CD8-positive, alpha-beta memory T cell (primary cell): ENCODE data around the gene CFL1. TPM values are rescaled to one million over a fixed set of nuclear protein-coding genes. Genes with fewer than 3 reads are reported as not detected.
A peak's percentile ranks its signal among the peaks of the same experiment; 100 is the strongest.

ENCODE experiments used
- CTCF ChIA-PET: fragments of 350-600 bp; sonication (Branson Sonifier 250); formaldehyde crosslinking; loops from one replicate; lab custom pipeline; 2021; ENCODE audit warnings: antibody characterized with exemption; lab: Charles Lee
- POLR2A ChIA-PET: fragments of 350-600 bp; sonication (Branson Sonifier 250); formaldehyde crosslinking; loops from one replicate; lab custom pipeline; 2021; ENCODE audit warnings: antibody characterized with exemption; lab: Charles Lee
- DNase-seq, 5 donors: peaks; one replicate each; pipeline versions ENCODE4 v3.0.0 to v3.0.0-alpha.2; 2020 to 2022; ENCODE audit warnings: mixed read lengths in 1 of 5
- H3K27ac ChIP-seq: one replicate; pipeline ENCODE4 v1.7.0; 2013; ENCODE audit warnings: low read depth, mild to moderate bottlenecking, low read length, moderate library complexity
- H3K27me3 ChIP-seq: 2 replicates; pipeline ENCODE4 v1.7.0; 2013; ENCODE audit warnings: low read length, mild to moderate bottlenecking; ENCODE audit not compliant: insufficient read depth, poor library complexity, severe bottlenecking
- H3K36me3 ChIP-seq: 2 replicates; pipeline ENCODE4 v1.7.0; 2013; ENCODE audit warnings: mild to moderate bottlenecking, low read length, moderate library complexity; ENCODE audit not compliant: insufficient read depth
- H3K4me1 ChIP-seq: 2 replicates; pipeline ENCODE4 v1.7.0; 2013; ENCODE audit warnings: mild to moderate bottlenecking, low read length, moderate library complexity; ENCODE audit not compliant: insufficient read depth
- H3K4me3 ChIP-seq: 2 replicates; pipeline ENCODE4 v1.7.0; 2013; ENCODE audit warnings: mild to moderate bottlenecking, low read length
- H3K9me3 ChIP-seq: 2 replicates; pipeline ENCODE4 v1.7.0; 2013; ENCODE audit warnings: mild to moderate bottlenecking, low read length
- H3K27ac Mint-ChIP-seq, 8 donors: one replicate each; pipeline ENCODE4 v1.8.0; 2020 to 2021; ENCODE audit warnings: mixed read lengths in 8 of 8, mild to moderate bottlenecking in 6 of 8, inconsistent platforms in 3 of 8, moderate library complexity in 3 of 8
- H3K27me3 Mint-ChIP-seq, 2 donors: one replicate each; pipeline ENCODE4 v1.8.0; 2020 to 2021; ENCODE audit warnings: mixed read lengths in 2 of 2, mild to moderate bottlenecking in 1 of 2, moderate library complexity in 1 of 2
- H3K36me3 Mint-ChIP-seq, 3 donors: one replicate each; pipeline ENCODE4 v1.8.0; 2020 to 2021; ENCODE audit warnings: mixed read lengths in 3 of 3, inconsistent platforms in 1 of 3, mild to moderate bottlenecking in 1 of 3
- H3K4me1 Mint-ChIP-seq, 3 donors: one replicate each; pipeline ENCODE4 v1.8.0; 2020 to 2021; ENCODE audit warnings: mixed read lengths in 3 of 3, inconsistent platforms in 1 of 3, mild to moderate bottlenecking in 1 of 3
- H3K4me3 Mint-ChIP-seq, 7 donors: one replicate each; pipeline ENCODE4 v1.8.0; 2020 to 2021; ENCODE audit warnings: mixed read lengths in 7 of 7, mild to moderate bottlenecking in 6 of 7, moderate library complexity in 4 of 7, inconsistent platforms in 2 of 7
- H3K9me3 Mint-ChIP-seq, 5 donors: one replicate each; pipeline ENCODE4 v1.8.0; 2020 to 2022; ENCODE audit warnings: mixed read lengths in 5 of 5, mild to moderate bottlenecking in 3 of 5, moderate library complexity in 2 of 5, inconsistent platforms in 1 of 5
- polyA plus RNA-seq: library from polyadenylated mRNA; unstranded; fragments of 300-500 nt; fragmentation: Illumina TruSeq; gene quantifications from one replicate; pipeline ENCODE4 v1.2.3, GENCODE V29; 2021
- total RNA-seq, 2 experiments: library from RNA; stranded (reverse); gene quantifications; one replicate each; pipeline ENCODE4 v1.2.3, GENCODE V29; 2021

The CFL1 gene
- total and polyA plus RNA-seq, 3 experiments from 2014 or later, result 1,172 to 3,347 (median 1,226) TPM

DNA sequence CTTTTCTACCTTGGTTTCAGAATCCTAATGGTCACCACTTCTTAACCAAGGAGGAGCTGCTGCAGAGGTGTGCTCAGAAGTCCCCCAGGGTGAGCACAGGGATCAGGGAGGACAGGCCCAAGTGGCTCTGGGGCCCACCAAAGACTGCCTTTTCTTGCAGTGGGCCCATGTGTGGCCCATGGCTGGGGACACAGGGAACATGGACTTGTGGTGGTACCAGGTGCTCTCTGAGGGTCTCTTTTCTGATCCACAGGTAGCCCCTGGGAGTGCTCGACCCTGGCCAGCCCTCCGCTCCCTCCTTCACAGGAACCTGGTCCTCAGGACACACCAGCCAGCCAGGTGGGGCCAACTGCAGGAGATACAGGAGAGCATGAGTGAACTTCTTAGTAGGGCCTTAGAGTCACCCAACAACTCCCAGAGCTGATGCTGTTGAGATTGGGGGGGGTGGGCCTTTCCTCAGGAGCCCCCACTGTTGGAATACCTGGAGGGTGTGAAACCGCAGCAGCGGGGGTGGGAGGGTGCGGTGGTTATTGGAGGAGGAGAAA, 4.3 kb upstream of the CFL1 start:
- Mint-ChIP-seq H3K27ac (peak overlapping the region in 4 of 8 donors; percentile 43 to 81 (median 62)), H3K4me3 (peak overlapping the region in 6 of 7 donors; percentile 31 to 95 (median 60)), H3K9me3 (no peaks in the 10 kb centered on the region), H3K27me3 (no peaks in the 10 kb centered on the region), H3K36me3 (peaks cover 7 to 67% (median 7%) of the 10 kb centered on the region in 3 donors), H3K4me1 (peaks cover 23 to 36% (median 32%) of the 10 kb centered on the region in 3 donors)
- Histone ChIP-seq H3K9me3 (no peaks in the 10 kb centered on the region), H3K27me3 (no peaks in the 10 kb centered on the region), H3K36me3 (peaks cover 37% of the 10 kb centered on the region), H3K27ac (peak overlapping the region; percentile 93), H3K4me3 (no peak overlapping the region), H3K4me1 (peaks cover 27% of the 10 kb centered on the region)
- ChIA-PET POLR2A (no interaction called here), CTCF (interaction anchor here (2.5 to 24.5 kb wide), 3 partner anchors 10 to 26 kb away, joined by 18 to 560 read pairs (median 87); partner anchors contain the start of genes CCDC85B, CTSW, EFEMP2 and FIBP)
- DNase-seq, result peak in 1 of 5 donors; percentile 45

GRCh38 chr11:65861533-65862183, 3.7 kb upstream of the CFL1 start:
- Mint-ChIP-seq H3K4me3 (peak overlapping the region; percentile 86 to 96 (median 93)), H3K9me3 (no peaks in the 10 kb centered on the region), H3K36me3 (peaks cover 7 to 64% (median 9%) of the 10 kb centered on the region in 3 donors), H3K4me1 (peaks cover 25 to 39% (median 35%) of the 10 kb centered on the region in 3 donors), H3K27ac (peak overlapping the region in 6 of 8 donors; percentile 57 to 98 (median 86)), H3K27me3 (no peaks in the 10 kb centered on the region)
- H3K4me3 ChIP-seq, result peak overlapping the region; percentile 94
- POLR2A ChIA-PET, result interaction anchor here (0.6 to 5.4 kb wide), 7 partner anchors 8 to 816 kb away, joined by 3 to 140 read pairs (median 8); partner anchors contain the start of genes CCDC85B, FIBP and RBM4B
- peak in 1 of 5 donors; percentile 41 for DNase-seq
- no peaks in the 10 kb centered on the region for H3K27me3 ChIP-seq
- peaks cover 37% of the 10 kb centered on the region for H3K36me3 ChIP-seq
- H3K9me3 ChIP-seq, result no peaks in the 10 kb centered on the region
- H3K27ac ChIP-seq, result peak overlapping the region; percentile 93
- H3K4me1 ChIP-seq, result peaks cover 28% of the 10 kb centered on the region
- CTCF ChIA-PET, result interaction anchor here (0.8 to 24.5 kb wide), 8 partner anchors 10 to 155 kb away, joined by 3 to 560 read pairs (median 10); partner anchors contain the start of genes BANF1, CCDC85B, CTSW and EFEMP2

- Mint-ChIP-seq H3K4me1 (peaks cover 31 to 44% (median 40%) of the 10 kb centered on the region in 3 donors), H3K36me3 (peaks cover 7 to 66% (median 12%) of the 10 kb centered on the region in 3 donors), H3K27ac (peak overlapping the region; percentile 57 to 98 (median 86)), H3K9me3 (no peaks in the 10 kb centered on the region), H3K4me3 (peak overlapping the region; percentile 86 to 96 (median 93)), H3K27me3 (no peaks in the 10 kb centered on the region)
- Histone ChIP-seq H3K27ac (peak overlapping the region; percentile 93), H3K4me1 (peaks cover 33% of the 10 kb centered on the region), H3K36me3 (peaks cover 41% of the 10 kb centered on the region), H3K4me3 (peak overlapping the region; percentile 94), H3K27me3 (no peaks in the 10 kb centered on the region), H3K9me3 (no peaks in the 10 kb centered on the region)
- ChIA-PET CTCF (interaction anchor here (0.8 to 24.5 kb wide), 9 partner anchors 10 to 155 kb away, joined by 3 to 560 read pairs (median 8); partner anchors contain the start of genes BANF1, CCDC85B, CTSW and EFEMP2), POLR2A (interaction anchor here (0.6 to 5.4 kb wide), 9 partner anchors 9 to 817 kb away, joined by 3 to 140 read pairs (median 4); partner anchors contain the start of genes CCDC85B, FIBP and RBM4B)
- DNase-seq, result no peak
Observed at GRCh38 chr11:65861165-65861505, 3.2 kb upstream of the CFL1 start.

- H3K27ac ChIP-seq, result peak within 1 kb of the TSS; percentile 93
- peaks cover 47% of the 10 kb centered on the region for H3K36me3 ChIP-seq
- POLR2A ChIA-PET, result interaction anchor here (0.6 to 5.4 kb wide), 23 partner anchors 9 to 1081 kb away, joined by 3 to 140 read pairs (median 4); partner anchors contain the start of genes BANF1, CCDC85B, EIF1AD and FIBP
- peak within 1 kb of the TSS; percentile 90 to 96 (median 93) for H3K4me3 Mint-ChIP-seq
- H3K4me1 ChIP-seq, result peaks cover 39% of the 10 kb centered on the region
- peaks cover 7 to 66% (median 12%) of the 10 kb centered on the region in 3 donors for H3K36me3 Mint-ChIP-seq
- CTCF ChIA-PET, result interaction anchor here (0.6 to 24.5 kb wide), 34 partner anchors 10 to 725 kb away, joined by 3 to 560 read pairs (median 4); partner anchors contain the start of genes AP5B1, BANF1, CCDC85B and CTSW
- DNase-seq, result peak; percentile 91 to 96 (median 94)
- H3K27me3 ChIP-seq, result no peaks in the 10 kb centered on the region
- no peaks in the 10 kb centered on the region for H3K9me3 Mint-ChIP-seq
- H3K27me3 Mint-ChIP-seq, result no peaks in the 10 kb centered on the region
- H3K9me3 ChIP-seq, result no peaks in the 10 kb centered on the region
- H3K4me1 Mint-ChIP-seq, result peaks cover 37 to 50% (median 46%) of the 10 kb centered on the region in 3 donors
- H3K27ac Mint-ChIP-seq, result peak within 1 kb of the TSS; percentile 92 to 98 (median 98)
- peak within 1 kb of the TSS; percentile 94 for H3K4me3 ChIP-seq
Observed at GRCh38 chr11:65860278-65861164, 2.5 kb upstream of the CFL1 start, which contains the start of gene MUS81. Gene MUS81 (plus strand): TSS chr11:65860433. CDS start chr11:65860754, 321 bp downstream.

- Histone ChIP-seq H3K27ac (peak overlapping the region; percentile 93), H3K27me3 (no peaks in the 10 kb centered on the region), H3K9me3 (no peaks in the 10 kb centered on the region), H3K36me3 (peaks cover 47% of the 10 kb centered on the region), H3K4me1 (peaks cover 46% of the 10 kb centered on the region), H3K4me3 (peak overlapping the region; percentile 94)
- Mint-ChIP-seq H3K4me3 (peak overlapping the region; percentile 90 to 96 (median 93)), H3K27me3 (no peaks in the 10 kb centered on the region), H3K9me3 (no peaks in the 10 kb centered on the region), H3K4me1 (peaks cover 41 to 57% (median 50%) of the 10 kb centered on the region in 3 donors), H3K27ac (peak overlapping the region; percentile 88 to 98 (median 98)), H3K36me3 (peaks cover 5 to 65% (median 12%) of the 10 kb centered on the region in 3 donors)
- ChIA-PET POLR2A (interaction anchor here (0.6 to 5.4 kb wide), 27 partner anchors 8 to 1081 kb away, joined by 3 to 140 read pairs (median 4); partner anchors contain the start of genes BANF1, CCDC85B, CD248 and EIF1AD), CTCF (interaction anchor here (0.6 to 24.5 kb wide), 31 partner anchors 9 to 724 kb away, joined by 3 to 560 read pairs (median 5); partner anchors contain the start of genes AP5B1, BANF1, CCDC85B and CTSW)
- DNase-seq, result peak in 1 of 5 donors; percentile 61
Observed at GRCh38 chr11:65859812-65860277, 1.9 kb upstream of the CFL1 start.

GRCh38 chr11:65859095-65859811, 1.3 kb upstream of the CFL1 start:
- POLR2A ChIA-PET, result interaction anchor here (0.6 to 5.4 kb wide), 25 partner anchors 9 to 1080 kb away, joined by 3 to 140 read pairs (median 4); partner anchors contain the start of genes BANF1, CCDC85B, CD248 and EIF1AD
- peaks cover 47% of the 10 kb centered on the region for H3K36me3 ChIP-seq

More at GRCh38 chr11:65859095-65859811, 1.3 kb upstream of the CFL1 start:
- peak overlapping the region; percentile 88 to 98 (median 98) for H3K27ac Mint-ChIP-seq
- peaks cover 47 to 63% (median 56%) of the 10 kb centered on the region in 3 donors for H3K4me1 Mint-ChIP-seq
- Histone ChIP-seq H3K9me3 (no peaks in the 10 kb centered on the region), H3K27me3 (no peaks in the 10 kb centered on the region), H3K4me3 (peak overlapping the region; percentile 94), H3K4me1 (peaks cover 52% of the 10 kb centered on the region), H3K27ac (peak overlapping the region; percentile 93)
- peaks cover 11 to 65% (median 14%) of the 10 kb centered on the region in 3 donors for H3K36me3 Mint-ChIP-seq
- CTCF ChIA-PET, result interaction anchor here (0.6 to 24.5 kb wide), 31 partner anchors 9 to 724 kb away, joined by 3 to 560 read pairs (median 5); partner anchors contain the start of genes AP5B1, BANF1, CCDC85B and CTSW
- peak overlapping the region; percentile 90 to 96 (median 93) for H3K4me3 Mint-ChIP-seq
- no peaks in the 10 kb centered on the region for H3K9me3 Mint-ChIP-seq
- peak; percentile 94 to 99 (median 97) for DNase-seq
- no peaks in the 10 kb centered on the region for H3K27me3 Mint-ChIP-seq
